Caco-2 (cell line): ENCODE measurements around the gene IQGAP2. TPM values are rescaled to one million over a fixed set of nuclear protein-coding genes. Genes with fewer than 3 reads are reported as not detected.
A peak's percentile ranks its signal among the peaks of the same experiment; 100 is the strongest.

ENCODE experiments used
- BruUV-seq: library from RNA; stranded (reverse); fragments of 400-500 nt; replicated peaks from 2 replicates; lab custom pipeline; 2021; lab: Mats Ljungman, UMichigan
- CTCF ChIA-PET: fragments of 300-600 bp; sonication (Branson Sonifier 250); formaldehyde crosslinking; loops from one replicate; lab custom pipeline; 2022; ENCODE audit warnings: antibody characterized with exemption; lab: Charles Lee
- POLR2A ChIA-PET: fragments of 300-600 bp; sonication (Branson Sonifier 250); formaldehyde crosslinking; loops from one replicate; lab custom pipeline; 2022; ENCODE audit warnings: antibody characterized with exemption; lab: Charles Lee
- DNase-seq, 2 experiments: peaks; one replicate each; pipeline versions ENCODE4 v3.0.0 to v3.0.0-alpha.2; 2020 to 2022
- H3K27me3 ChIP-seq: replicated peaks from 2 replicates; pipeline ENCODE4 v1.6.0; 2011; ENCODE audit warnings: low read length; ENCODE audit not compliant: control insufficient read depth, insufficient read depth
- H3K36me3 ChIP-seq: 2 replicates; pipeline ENCODE4 v1.5.1; 2011; ENCODE audit warnings: low read length; ENCODE audit not compliant: control insufficient read depth, insufficient read depth
- H3K4me1 ChIP-seq: fragments of 250-450 bp; sonication (Bioruptor Pico); 2 replicates; pipeline ENCODE4 v1.5.1; 2020; ENCODE audit warnings: mild to moderate bottlenecking
- H3K4me3 ChIP-seq: 2 replicates; pipeline ENCODE4 v1.5.1; 2011; ENCODE audit warnings: low read depth, mild to moderate bottlenecking, control low read depth, low read length
- H3K9me3 ChIP-seq: fragments of 250-450 bp; sonication (Bioruptor Pico); 2 replicates; pipeline ENCODE4 v1.5.1; 2020; ENCODE audit warnings: mild to moderate bottlenecking, moderate library complexity
- H3K27ac Mint-ChIP-seq: one replicate; pipeline ENCODE4 v1.8.0; 2022; ENCODE audit warnings: mixed read lengths; ENCODE audit not compliant: unreplicated experiment
- H3K27me3 Mint-ChIP-seq: one replicate; pipeline ENCODE4 v1.8.0; 2022; ENCODE audit warnings: mixed read lengths; ENCODE audit not compliant: insufficient read depth, unreplicated experiment
- H3K36me3 Mint-ChIP-seq: one replicate; pipeline ENCODE4 v1.8.0; 2022; ENCODE audit warnings: mild to moderate bottlenecking, mixed read lengths; ENCODE audit not compliant: insufficient read depth, unreplicated experiment
- H3K4me1 Mint-ChIP-seq: one replicate; pipeline ENCODE4 v1.8.0; 2022; ENCODE audit warnings: low read depth, mixed read lengths; ENCODE audit not compliant: unreplicated experiment
- H3K4me3 Mint-ChIP-seq: one replicate; pipeline ENCODE4 v1.8.0; 2022; ENCODE audit warnings: mild to moderate bottlenecking, moderate library complexity, mixed read lengths; ENCODE audit not compliant: unreplicated experiment
- H3K9me3 Mint-ChIP-seq: one replicate; pipeline ENCODE4 v1.8.0; 2022; ENCODE audit warnings: mixed read lengths; ENCODE audit not compliant: unreplicated experiment
- intact Hi-C: fragments of 100-400 bp; cut with micrococcal nuclease; formaldehyde crosslinking; loops from one replicate; pipeline ENCODE4 v1.10.0; 2022; ENCODE audit not compliant: unreplicated experiment
- total RNA-seq: library from RNA; stranded (reverse); gene quantifications from 2 replicates; pipeline ENCODE4 v1.2.3, GENCODE V29; 2022
- TF ChIP-seq, protein P1 (sequence below), 2 experiments: fragments of 200-600 bp in 1 of 2; IDR thresholded peaks; 1 replicate in 1 of 2; 2 replicates in 1 of 2; pipeline versions ENCODE4 v1.5.1 to v1.8.0; 2011 to 2022; ENCODE audit warnings: antibody characterized with exemption in 1 of 2, control low read depth in 1 of 2, inconsistent platforms in 1 of 2, low read depth in 1 of 2, low read length in 1 of 2, mild to moderate bottlenecking in 1 of 2, moderate library complexity in 1 of 2; ENCODE audit not compliant: insufficient read depth in 1 of 2, severe bottlenecking in 1 of 2, unreplicated experiment in 1 of 2

IQGAP2 gene
- total RNA-seq, 1 experiment from 2014 or later, result 89.4 TPM

DNA sequence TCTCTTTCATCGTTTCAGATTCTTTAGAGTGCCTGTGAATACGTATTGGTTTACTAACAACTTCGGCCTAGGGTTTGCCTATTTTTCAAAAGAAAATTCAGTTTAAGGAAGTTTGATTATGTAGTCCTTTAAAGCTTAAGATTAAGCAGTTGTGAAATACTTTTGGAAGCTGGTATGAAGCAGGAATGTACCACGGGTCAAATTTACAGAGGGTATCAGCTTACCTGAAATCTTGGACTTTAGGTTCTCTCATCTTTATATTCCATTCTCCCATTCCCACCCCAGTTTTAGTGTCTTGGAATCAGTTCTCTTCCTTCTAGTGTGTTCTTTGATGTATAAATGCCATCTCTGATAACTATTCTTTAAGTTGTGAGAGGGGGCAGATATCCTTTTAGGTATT is 53.2 kb downstream of the IQGAP2 start:
- Histone ChIP-seq H3K4me3 (no peak overlapping the region), H3K36me3 (no peaks in the 10 kb centered on the region), H3K27me3 (no peaks in the 10 kb centered on the region), H3K9me3 (no peaks in the 10 kb centered on the region), H3K4me1 (peaks cover 49% of the 10 kb centered on the region)
- TF ChIP-seq, protein P1, sequence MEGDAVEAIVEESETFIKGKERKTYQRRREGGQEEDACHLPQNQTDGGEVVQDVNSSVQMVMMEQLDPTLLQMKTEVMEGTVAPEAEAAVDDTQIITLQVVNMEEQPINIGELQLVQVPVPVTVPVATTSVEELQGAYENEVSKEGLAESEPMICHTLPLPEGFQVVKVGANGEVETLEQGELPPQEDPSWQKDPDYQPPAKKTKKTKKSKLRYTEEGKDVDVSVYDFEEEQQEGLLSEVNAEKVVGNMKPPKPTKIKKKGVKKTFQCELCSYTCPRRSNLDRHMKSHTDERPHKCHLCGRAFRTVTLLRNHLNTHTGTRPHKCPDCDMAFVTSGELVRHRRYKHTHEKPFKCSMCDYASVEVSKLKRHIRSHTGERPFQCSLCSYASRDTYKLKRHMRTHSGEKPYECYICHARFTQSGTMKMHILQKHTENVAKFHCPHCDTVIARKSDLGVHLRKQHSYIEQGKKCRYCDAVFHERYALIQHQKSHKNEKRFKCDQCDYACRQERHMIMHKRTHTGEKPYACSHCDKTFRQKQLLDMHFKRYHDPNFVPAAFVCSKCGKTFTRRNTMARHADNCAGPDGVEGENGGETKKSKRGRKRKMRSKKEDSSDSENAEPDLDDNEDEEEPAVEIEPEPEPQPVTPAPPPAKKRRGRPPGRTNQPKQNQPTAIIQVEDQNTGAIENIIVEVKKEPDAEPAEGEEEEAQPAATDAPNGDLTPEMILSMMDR (IDR thresholded peaks at IDR 0.05; ENCODE audit: insufficient read depth in 1 of 2, low read depth in 1 of 2, low read length in 1 of 2, severe bottlenecking in 1 of 2, unreplicated experiment in 1 of 2), result no peak
- DNase-seq, result no peak
- no peak overlapping the region for H3K4me3 Mint-ChIP-seq
- no TSS peak for BruUV-seq
- peaks cover 36% of the 10 kb centered on the region for H3K4me1 Mint-ChIP-seq
- intact Hi-C loops, result no loop called here
- H3K9me3 Mint-ChIP-seq, result peaks cover 9% of the 10 kb centered on the region
- H3K36me3 Mint-ChIP-seq, result peaks cover 16% of the 10 kb centered on the region
- ChIA-PET CTCF (interaction anchor here (0.6 kb wide), 1 partner anchor 36 kb away, joined by 6 read pairs; no protein-coding TSS in a partner anchor), POLR2A (no interaction called here)
- no peaks in the 10 kb centered on the region for H3K27me3 Mint-ChIP-seq
- H3K27ac Mint-ChIP-seq, result no peak overlapping the region

DNA sequence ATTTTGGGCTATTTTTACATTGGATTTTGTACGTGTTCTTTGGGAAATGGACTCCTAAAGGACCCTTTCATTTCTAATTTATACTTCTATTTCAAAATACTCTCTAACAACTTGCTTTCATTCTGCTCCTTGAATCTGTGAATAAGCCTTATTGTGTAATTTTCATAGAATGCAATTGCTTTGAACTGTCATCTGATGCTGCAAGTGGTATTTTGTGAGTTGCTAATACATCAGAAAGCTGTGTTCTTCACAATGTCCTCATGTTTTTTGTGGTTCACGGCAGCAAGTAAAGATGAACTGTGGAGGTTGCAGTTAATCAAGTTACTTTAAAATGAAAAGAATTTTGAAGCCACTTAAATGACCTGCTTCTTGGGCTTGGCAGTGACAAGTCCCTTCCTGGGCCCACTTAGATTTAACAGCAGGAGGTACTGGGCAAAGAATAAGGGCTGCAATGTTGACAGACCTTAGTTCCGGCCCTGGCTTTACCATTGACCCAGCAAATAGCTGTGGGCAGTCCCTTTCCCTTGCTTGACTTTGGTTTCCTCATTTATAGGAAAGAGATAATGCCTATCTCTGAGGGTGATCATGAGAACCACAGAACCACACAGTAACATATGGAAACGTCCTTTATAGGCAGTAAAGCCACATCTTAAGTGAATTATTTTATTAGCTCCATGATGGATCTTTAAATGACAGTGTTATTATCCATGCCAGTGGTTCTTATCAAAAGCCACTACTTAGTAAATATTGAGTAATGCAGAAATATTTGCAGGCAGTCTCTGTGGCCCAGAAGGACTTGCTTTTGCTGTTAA is 54.8 kb downstream of the IQGAP2 start:
- Mint-ChIP-seq H3K36me3 (peaks cover 21% of the 10 kb centered on the region), H3K27ac (peak overlapping the region; percentile 72), H3K4me1 (peaks cover 33% of the 10 kb centered on the region), H3K9me3 (peaks cover 9% of the 10 kb centered on the region), H3K4me3 (no peak overlapping the region), H3K27me3 (no peaks in the 10 kb centered on the region)
- Histone ChIP-seq H3K27me3 (no peaks in the 10 kb centered on the region), H3K4me1 (peaks cover 46% of the 10 kb centered on the region), H3K9me3 (no peaks in the 10 kb centered on the region), H3K4me3 (no peak overlapping the region), H3K36me3 (no peaks in the 10 kb centered on the region; the same call in 1 of the 2 replicates)
- DNase-seq, result peak in 1 of 2 experiments; percentile 46
- intact Hi-C loops, result loop anchor here (1.0 kb wide), 1 partner anchor 56 kb away; no protein-coding TSS in a partner anchor
- CTCF ChIA-PET, result interaction anchor here (0.6 to 0.8 kb wide), 2 partner anchors 79 to 87 kb away, joined by 3 to 4 read pairs; no protein-coding TSS in a partner anchor
- TF ChIP-seq, protein P1 (IDR thresholded peaks at IDR 0.05; ENCODE audit: insufficient read depth in 1 of 2, low read depth in 1 of 2, low read length in 1 of 2, severe bottlenecking in 1 of 2, unreplicated experiment in 1 of 2), result no peak
- POLR2A ChIA-PET, result interaction anchor here (0.6 kb wide), 1 partner anchor 1830 kb away, joined by 6 read pairs; no protein-coding TSS in a partner anchor
- no TSS peak for BruUV-seq

DNA sequence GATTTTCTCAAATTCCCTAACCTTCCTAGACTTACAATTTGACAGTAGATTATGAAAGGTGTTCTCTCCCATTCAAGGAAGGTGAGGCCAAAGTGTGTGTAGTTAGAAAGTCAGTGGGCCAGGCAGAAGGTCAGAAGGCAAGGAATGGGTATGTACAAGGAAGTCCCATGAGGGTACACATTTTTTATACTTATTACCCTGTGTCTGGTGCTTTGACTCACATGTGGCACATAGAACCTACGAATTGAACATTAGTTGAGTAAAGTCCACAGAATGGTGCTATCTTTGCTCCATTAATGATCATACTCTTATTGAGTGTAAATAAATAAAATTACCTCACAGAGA is 55.4 kb downstream of the IQGAP2 start:
- POLR2A ChIA-PET, result interaction anchor here (0.6 kb wide), 1 partner anchor 1831 kb away, joined by 6 read pairs; no protein-coding TSS in a partner anchor
- no peak overlapping the region for H3K4me3 ChIP-seq
- Mint-ChIP-seq H3K27ac (peak overlapping the region; percentile 72), H3K4me1 (peaks cover 33% of the 10 kb centered on the region), H3K36me3 (peaks cover 24% of the 10 kb centered on the region), H3K27me3 (no peaks in the 10 kb centered on the region), H3K9me3 (peaks cover 9% of the 10 kb centered on the region), H3K4me3 (no peak overlapping the region)
- TF ChIP-seq, protein P1 (IDR thresholded peaks at IDR 0.05; ENCODE audit: insufficient read depth in 1 of 2, low read depth in 1 of 2, low read length in 1 of 2, severe bottlenecking in 1 of 2, unreplicated experiment in 1 of 2), result no peak
- H3K4me1 ChIP-seq, result peaks cover 46% of the 10 kb centered on the region
- H3K27me3 ChIP-seq, result no peaks in the 10 kb centered on the region
- H3K9me3 ChIP-seq, result no peaks in the 10 kb centered on the region
- no peak for DNase-seq
- intact Hi-C loops, result loop anchor here (1.0 kb wide), 1 partner anchor 56 kb away; no protein-coding TSS in a partner anchor
- CTCF ChIA-PET, result interaction anchor here (0.8 kb wide), 1 partner anchor 86 kb away, joined by 4 read pairs; no protein-coding TSS in a partner anchor
- no TSS peak for BruUV-seq
- H3K36me3 ChIP-seq, result no peaks in the 10 kb centered on the region; the same call in 1 of the 2 replicates
